Activated CD4-positive, CD25-positive, alpha-beta regulatory T cell treated with anti-CD3 and anti-CD28 coated beads, Interleukin-2, amount 50 U/mL, for 24 hours (primary cell): Measurements from ENCODE around the gene EXOC6B.
"Not testable (repeated sequence)": the region's sequence is repeated elsewhere in the genome, so short reads cannot be mapped to it uniquely, and the experiment has no call there.

Source experiments
- ATAC-seq, 2 donors: fragments of 150-1000 bp; cut with Tn5 transposase; one replicate each; pipeline ENCODE4 v1.10.0; 2021; ENCODE audit warnings: mild to moderate bottlenecking in 1 of 2, moderate library complexity in 1 of 2

Gene EXOC6B

DNA sequence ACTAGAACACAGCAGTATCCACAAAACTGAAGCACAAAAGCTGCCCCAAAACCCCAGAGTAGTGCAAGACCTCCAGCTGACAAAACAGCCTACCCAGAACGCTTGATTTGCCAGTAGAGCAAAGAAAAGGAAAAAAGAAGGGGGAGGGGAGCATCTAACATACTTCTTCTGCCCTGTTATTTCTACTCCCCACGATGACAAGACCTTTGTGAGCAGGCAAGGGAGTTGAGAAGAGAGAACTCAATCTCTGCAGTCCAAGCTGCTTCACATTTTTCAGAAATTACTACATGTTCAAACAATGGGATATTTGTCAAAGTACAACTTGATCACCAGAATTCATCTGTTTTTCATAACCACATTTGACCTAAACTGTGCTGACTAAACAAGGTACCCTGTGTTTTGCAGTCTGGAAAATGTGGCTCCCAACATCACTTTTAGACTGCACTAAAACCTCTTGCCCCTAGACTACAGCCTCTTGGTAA lies 286.7 kb downstream of the EXOC6B start:
- ATAC-seq = no peak

DNA sequence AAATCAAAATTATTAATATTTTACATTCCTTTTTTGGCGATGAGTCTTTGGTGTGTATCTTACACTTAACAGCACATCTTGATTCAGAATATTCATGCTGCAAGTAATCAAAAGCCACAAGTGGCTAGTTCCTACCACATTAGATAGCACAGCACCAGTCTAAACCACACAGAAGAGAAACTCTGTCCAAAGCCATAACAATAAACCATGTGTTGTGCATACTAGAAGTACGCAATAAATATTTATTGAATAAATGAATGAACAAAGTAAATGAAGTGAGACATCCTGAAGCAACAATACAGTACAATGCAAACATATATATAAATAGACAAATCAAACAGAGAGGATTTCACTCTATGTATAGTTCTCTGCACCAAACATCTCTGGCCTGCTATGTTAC lies 287.3 kb downstream of the EXOC6B start:
- ATAC-seq = no peak

DNA sequence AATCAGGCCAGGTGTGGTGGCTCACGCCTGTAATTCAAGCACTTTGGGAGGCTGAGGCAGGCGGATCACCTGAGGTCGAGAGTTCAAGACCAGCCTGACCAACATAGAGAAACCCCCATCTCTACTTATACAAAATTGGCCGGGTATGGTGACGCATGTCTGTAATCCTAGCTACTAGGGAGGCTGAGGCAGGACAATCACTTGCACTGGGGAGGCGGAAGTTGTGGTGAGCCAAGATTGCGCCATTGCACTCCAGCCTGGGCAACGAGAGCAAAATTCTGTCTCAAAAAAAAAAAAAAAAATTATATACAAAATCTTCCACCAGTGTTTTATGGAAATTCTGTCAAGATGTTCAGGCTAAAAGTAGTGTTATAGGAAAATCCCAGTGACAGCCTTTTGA lies 290.2 kb downstream of the EXOC6B start:
- not testable (repeated sequence) for ATAC-seq

DNA sequence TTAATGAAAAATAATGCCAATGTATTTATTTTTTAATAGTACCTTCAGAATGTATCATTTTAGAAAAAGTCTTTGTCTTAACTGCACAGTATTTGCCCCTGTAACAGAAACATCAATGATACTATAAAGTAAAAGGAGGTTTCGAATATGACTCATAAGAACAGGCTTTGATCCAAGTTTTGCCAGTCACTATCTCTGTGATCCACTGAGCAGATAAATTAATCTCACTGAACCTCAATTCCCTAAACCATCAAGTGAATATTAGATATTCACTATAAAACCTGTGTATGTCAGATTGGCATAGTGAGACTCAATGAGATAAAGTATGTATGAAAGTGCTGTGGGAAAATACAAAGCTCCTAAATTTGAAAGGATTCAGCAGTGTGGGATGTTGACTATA lies 292.1 kb downstream of the EXOC6B start:
- ATAC-seq = no peak

DNA sequence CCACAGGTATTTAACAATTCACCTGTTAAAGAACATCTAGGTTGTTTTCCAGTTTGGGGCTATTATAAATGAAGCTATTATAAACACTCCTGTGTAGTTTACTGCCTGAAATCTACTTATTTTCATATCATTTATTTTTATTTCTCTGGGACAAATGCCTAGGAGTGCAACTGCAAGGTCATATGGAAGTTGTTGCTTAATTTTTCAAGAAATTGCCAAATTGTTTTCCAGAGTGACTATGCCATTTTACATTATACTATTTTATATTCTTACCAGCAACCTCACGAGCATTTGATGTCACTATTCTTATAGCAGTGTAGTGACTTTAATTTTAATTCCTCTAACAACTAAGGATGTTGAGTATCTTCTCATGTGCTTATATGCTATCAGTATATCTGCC lies 298.4 kb downstream of the EXOC6B start:
- no peak for ATAC-seq

DNA sequence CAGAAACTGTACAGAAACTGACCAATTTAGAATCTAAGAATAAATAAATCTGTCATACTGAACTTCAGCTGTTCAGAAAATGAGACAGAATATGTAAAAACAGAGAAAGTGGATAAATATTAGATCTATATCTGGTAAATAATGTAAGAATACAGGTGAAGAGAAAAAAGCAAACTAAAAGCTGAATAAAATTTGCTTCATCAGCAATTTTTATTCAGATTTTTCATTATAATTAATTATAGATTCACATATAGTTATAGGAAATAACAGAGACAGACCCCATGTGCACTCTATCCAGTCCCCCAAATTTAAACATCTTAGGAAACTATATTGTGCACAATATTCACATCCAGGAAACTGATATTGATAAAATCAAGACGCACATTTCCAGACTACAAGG lies 299.2 kb downstream of the EXOC6B start:
- no peak for ATAC-seq

DNA sequence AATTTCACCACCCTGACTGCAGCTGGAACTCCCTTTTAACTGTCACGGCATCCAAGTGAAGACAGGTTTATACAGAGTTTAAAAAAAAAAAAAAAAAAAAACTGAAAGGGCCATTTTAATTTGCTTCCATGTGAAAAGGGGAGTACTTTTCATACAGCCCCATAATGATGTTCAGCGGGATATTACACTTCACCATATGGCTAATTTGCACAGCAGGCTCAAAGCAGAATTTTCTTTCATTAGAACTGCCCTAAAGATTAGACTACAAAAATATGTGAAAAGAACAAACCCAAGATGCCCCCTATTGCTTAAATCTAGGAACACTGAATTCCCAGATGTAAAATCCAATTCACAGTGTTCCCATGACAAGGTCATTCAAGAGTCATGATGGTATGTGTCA lies 301.8 kb downstream of the EXOC6B start:
- ATAC-seq = no peak

DNA sequence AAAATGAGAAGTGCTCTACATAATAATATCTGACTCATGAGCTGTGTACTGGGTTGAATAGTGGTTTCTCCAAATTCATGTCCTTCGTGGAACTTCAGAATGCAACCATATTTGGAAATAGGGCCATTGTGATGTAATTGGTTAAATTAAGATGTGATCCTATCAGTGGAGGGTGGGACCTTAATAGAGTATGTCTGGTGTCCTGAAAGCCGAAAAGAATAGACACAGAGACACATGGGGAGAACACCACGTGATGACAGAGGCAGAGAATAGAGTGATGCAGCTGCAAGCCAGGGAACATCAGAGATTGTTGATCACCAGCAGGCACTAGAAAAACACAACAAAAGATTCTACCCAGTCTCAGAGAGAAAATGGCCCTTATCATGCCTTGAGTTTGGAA lies 310.1 kb downstream of the EXOC6B start:
- no peak for ATAC-seq

DNA sequence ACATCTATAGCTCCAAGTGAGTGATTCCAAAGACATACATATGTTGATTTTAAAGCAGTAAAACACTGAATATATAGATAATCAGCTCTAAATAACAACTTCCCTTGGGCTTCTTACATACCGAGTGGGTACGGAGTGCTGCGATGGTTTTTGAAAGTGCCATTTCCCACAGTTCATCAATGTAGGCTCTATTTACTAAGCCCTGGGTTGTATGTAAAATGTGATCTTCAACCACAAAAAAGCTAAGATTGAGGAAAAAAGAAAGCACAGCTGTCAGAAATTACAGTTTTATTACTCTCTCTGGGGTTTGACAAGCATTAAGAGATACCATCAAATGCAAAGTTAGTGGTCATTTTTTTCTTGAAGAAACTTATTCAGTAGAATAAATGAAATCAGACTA lies 312.8 kb downstream of the EXOC6B start:
- no peak for ATAC-seq

DNA sequence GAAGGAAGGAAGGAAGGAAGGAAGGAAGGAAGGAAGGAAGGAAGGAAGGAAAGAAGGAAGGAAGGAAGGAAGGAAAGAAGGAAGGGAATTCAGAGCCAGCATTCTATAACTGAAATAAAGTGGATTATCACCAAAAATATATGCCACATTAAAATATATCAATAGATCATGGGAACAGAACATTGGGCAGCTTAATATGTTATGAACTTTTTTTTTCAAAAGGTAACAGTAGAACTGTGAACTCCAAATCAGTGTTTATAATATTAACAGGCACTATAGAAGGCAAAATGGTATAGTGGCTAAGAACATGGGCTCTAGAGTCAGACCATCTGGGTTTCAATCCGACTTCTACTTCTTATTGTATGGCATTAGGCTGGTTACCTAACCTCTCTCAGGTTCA lies 313.5 kb downstream of the EXOC6B start:
- ATAC-seq = no peak

DNA sequence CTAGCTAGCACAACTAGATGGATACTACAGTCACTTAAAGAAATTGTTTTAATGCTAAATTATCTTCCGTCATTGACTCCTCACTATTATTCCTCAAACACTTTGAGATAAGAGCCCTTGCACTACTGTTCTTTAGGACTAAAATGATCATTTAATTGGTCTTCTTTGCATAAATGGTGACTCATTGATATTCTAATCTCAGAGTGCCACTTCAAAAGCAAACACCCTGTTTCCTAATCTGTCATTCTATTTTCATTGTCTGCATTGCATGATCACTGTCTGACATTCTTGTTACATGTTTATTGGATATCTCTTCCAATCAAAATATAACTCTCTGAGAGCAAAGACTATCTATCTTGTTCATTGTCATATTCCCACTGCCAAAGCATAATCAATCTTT lies 313.9 kb downstream of the EXOC6B start:
- no peak for ATAC-seq

DNA sequence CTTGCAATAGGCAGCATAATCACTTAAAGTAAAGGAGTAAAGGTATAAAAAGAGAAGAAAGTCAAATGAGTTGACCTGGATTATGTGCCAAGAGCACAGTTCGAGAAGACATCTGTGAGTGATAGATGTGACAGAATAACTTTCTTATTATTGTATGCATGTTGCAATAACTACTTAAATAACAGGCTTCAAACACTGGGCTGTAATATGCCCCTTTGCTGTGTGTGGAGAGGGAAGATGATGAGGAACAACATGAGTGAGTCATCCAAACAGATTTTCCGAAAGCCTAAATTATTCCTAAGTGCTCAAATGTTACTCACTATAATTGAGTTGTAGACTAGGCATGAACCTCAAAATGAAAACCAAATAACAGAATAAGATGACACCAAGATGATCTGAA lies 328.1 kb downstream of the EXOC6B start:
- no peak for ATAC-seq

DNA sequence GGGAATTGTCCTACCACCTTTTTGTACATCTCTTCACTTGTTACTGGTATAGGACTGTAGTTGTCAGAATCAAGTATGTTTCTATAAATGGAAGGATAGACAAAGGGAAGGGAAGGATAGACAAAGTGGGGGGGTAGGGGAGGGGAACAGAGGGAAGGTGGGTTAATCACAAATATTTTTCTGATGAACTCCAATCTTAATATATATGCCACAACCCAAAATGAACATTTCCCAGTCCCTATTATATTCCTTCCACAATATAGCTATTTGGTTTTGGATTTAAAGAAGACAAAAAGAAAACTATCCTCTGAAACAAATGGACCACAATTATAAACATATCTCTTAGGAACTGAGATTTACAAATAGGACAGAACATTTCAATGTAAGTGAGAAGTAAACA lies 329.4 kb downstream of the EXOC6B start:
- ATAC-seq = no peak

DNA sequence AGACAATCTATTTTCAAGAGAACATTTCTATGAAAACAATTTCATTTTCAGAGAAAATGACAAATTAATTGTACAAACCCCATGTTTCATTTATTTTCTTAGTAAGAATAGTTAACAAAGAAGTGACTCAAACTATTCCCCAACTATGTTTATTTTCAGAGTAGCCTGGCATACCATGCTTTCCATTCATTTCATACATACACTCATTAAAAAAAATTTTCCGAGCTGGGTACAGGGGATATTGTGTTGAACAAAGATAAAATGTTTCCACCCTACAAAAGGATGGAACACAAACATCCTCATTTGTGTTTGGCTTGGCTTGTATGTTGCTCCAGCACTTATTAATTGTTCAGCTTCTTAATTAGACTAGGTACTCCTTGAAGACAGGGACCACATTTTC lies 331.4 kb downstream of the EXOC6B start:
- ATAC-seq = no peak

DNA sequence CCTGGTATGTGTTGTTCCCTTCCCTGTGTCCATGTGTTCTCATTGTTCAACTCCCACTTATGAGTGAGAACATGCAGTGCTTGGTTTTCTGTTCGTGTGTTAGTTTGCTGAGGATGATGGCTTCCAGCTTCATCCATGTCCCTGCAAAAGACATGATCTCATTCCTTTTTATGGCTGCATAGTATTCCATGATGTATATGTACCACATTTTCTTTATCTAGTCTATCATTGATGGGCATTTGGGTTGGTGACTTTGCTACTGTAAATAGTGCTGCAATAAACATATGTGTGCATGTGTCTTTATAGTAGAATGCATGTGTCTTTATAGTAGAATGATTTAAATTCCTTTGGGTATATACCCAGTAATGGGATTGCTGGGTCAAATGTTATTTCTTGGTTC lies 341.2 kb downstream of the EXOC6B start:
- not testable (repeated sequence) for ATAC-seq

DNA sequence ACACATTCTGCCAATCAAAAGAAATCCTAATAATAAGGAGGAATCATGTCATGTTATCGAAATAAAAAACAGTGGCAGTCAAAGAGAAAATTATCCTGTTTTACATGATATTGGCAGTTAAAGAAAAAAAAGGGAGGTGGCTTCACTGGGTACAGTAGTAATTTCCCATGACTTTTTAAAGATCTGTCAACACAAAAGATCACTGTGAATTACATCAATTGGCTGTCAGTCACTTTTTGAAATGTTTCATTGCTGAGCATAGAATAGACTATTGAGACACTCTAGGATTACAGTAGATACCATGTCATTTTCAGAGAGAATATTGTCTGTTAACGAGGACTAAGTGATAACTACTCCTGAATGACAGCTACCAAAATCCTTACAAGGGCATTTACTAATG lies 342.5 kb downstream of the EXOC6B start:
- no peak for ATAC-seq

DNA sequence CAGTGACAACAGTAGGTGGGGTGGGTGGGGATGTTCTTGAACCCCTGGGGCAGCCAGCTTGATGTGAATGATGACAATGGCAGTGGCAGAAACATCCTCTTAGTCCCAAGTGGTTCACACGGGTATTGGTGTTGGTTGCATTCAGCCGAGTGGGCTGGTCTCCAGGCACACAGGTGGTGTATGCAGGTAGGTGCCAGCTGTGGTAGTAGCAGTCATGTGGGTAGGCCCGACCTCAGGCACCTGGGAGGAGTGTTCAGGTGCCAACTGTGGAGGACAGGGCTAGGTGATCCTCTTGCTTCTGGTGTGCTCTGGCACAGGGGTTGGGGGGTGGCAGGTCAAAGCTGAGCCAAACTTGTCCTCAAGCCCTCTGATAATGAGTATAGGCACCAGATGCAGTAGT lies 350.6 kb downstream of the EXOC6B start:
- ATAC-seq = no peak

DNA sequence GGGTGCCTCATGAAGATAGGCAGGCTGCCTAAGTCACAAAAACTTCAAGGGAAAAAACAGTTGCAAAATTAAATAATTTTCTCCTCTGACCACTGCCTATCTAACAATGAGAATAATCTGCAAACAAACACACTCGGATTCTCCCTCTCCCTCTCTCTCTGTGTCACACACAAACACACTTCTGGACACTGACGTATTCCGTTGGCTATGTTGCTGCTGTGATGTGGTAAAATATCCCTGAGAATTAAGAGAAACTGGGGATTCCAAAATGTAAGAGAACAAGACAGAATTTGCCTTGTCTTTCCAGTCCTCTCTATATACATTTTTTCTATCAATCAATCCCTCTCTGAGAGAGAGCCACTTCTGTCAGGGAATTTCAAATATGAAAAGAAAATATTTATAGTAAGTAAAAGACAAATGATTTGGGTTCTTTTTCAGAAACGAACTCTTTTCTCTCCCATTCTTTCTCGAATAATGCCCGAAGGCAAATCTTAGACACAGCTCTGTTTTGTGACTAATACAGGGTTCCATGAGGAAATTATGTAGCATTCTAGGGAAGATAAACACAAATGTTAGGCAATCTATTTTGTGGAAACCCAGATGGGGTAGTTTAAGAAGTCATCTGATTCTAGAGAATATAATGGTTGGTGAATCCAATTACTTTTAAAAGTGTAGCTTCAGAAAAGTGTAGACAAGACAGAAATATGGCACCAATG lies 367.9 kb downstream of the EXOC6B start:
- ATAC-seq = no peak

DNA sequence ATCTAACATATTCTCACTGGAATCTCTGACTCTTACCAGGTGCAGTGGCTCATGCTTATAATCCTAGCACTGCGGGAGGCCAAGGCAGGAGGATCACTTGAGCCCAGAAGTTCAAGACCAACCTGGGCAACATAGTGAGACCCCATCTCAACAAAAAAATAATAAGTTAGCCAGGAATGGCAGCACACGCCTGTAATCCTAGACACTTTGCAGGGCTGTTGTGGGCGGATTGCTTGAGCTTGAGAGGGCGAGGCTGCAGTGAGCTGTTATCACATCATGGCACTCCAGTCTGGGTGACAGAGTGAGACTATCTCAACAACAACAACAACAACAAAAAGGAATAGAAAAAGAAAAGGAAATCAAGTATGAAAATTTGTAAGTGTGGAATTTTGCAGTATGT lies 371.6 kb downstream of the EXOC6B start:
- ATAC-seq = no peak

DNA sequence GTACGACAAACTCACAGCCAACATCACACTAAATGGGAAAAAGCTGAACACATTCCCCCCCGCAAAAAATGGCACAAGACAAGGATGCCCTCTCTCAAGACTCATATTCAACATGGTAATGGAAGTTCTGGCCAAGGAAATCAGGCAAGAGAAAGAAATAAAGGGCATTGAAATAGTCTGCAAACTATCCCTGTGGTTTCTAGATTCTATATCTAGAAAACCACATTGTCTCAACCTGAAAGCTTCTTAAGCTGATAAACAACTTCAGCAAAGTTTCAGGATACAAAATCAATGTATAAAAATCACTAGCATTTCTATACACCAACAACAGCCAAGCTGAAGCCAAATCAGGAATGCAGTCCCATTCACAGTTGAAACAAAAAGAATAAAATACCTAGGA lies 383.6 kb downstream of the EXOC6B start:
- no peak for ATAC-seq

DNA sequence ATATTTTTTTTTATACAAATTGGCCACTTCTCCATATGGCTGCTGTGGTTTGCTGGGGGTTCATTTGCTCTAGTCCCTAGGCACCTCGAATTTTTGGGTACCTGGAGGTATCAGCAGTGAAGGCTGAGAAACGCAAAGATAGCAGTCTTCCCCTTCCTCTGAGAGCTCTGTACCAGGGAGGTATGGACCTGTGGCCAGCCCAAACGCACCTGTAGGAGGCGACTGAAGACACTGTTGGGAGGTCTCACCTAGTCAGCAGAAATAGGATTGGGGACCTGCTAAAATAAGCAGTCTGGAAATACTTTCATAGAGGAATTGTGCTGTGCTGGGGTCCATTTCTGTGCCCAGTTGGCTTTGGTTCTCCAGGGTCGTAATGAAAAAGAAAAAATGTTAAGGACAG lies 385.9 kb downstream of the EXOC6B start:
- ATAC-seq = no peak

DNA sequence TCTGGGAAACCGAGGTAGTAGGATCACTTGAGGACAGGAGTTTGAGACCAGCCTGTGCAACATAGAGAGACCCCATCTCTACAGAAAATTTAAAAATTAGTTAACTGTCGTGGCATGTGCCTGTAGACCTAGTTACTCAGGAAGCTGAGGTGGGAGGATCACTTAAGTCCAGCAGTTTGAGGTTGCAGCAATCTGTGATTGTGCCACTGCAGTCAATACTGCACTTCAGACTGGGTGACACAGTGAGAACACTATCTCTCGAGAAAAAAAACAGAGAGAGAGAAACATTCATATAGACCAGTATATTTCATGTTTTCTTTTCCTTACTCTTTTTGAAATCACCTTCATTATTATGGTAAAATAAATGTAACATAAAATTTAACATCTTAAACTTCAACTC lies 387.5 kb downstream of the EXOC6B start:
- ATAC-seq = no peak

DNA sequence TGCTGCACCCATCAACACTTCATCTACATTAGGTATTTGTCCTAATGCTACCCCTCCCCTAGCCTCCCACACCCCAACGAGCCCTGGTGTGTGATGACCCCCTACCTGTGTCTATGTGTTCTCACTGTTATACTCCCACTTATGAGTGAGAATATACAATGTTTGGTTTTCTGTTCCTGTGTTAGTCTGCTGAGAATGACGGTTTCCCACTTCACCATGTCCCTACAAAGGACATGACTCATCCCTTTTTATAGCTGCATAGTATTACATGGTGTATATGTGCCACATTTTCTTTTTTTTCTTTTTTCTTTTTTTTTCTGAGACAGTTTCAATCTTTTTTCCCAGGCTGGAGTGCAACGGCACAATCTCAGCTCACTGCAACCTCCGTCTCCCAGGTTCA lies 394.1 kb downstream of the EXOC6B start:
- no peak for ATAC-seq

DNA sequence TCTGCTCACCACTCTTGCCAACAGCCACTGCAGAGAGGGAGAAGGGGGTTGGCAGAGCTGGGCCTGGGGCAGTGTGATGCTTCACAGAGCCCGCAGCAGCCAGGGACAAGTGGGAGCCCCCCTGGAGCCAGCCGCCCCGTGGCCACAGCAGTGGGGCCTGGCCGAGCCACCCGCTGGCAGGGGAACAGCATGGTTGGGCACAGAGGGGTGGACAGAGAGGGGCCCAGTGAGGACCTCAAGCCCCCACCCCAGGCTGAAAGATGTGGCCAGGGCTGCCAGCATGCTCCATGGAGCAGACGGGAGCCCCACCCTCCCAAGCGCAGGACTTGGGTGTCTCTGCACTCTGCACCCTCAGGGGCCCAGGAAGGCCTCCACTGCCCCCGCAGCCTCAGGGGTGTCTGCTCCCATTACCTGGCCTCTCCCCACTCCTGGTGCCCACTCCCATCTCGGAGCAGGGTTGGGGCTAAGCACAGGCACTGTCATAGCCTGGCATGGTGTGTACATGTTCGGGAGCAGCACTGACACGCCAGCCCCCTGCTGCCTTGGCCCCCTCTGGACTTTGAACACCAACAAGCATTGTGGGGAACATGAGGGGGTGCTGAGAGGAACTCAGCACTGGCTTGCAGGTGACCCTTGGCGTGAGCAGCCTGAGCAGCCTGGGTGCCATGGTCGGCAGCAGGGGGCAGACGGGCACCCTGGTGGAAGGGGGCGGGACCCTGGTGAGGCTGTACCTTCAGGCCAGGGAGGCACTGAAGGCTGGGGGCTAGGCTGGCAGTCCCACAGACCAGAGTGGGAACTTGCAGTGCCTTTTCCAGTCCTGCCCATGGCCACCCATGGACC lies 398.6 kb downstream of the EXOC6B start:
- no peak for ATAC-seq
